Epidermal melanocyte (primary cell): Measurements from ENCODE around the gene MKI67.

Experiments used
- DNase-seq: peaks from one replicate; pipeline ENCODE4 v3.0.0; 2011; ENCODE audit warnings: low spot score; ENCODE audit not compliant: insufficient read length

MKI67 gene

GRCh38 chr10:128066870-128067382 is 59.3 kb downstream of the MKI67 start:
- DNase-seq = no peak

GRCh38 chr10:128065881-128066534 is 60.2 kb downstream of the MKI67 start:
- no peak for DNase-seq

GRCh38 chr10:128064970-128065580 is 61.1 kb downstream of the MKI67 start:
- no peak for DNase-seq

GRCh38 chr10:128064108-128064969 is 61.9 kb downstream of the MKI67 start:
- DNase-seq = no peak

GRCh38 chr10:128063736-128064107 is 62.5 kb downstream of the MKI67 start:
- no peak for DNase-seq

- no peak for DNase-seq
These were observed 63.2 kb downstream of the MKI67 start for GRCh38 chr10:128062881-128063563.

GRCh38 chr10:128062331-128062880 is 63.8 kb downstream of the MKI67 start:
- no peak for DNase-seq

GRCh38 chr10:128061306-128062300 is 64.6 kb downstream of the MKI67 start:
- no peak for DNase-seq

- no peak for DNase-seq
These were observed 65.6 kb downstream of the MKI67 start for GRCh38 chr10:128060341-128061250.

GRCh38 chr10:128059982-128060293 is 66.3 kb downstream of the MKI67 start:
- no peak for DNase-seq

GRCh38 chr10:128059266-128059981 is 66.8 kb downstream of the MKI67 start:
- DNase-seq = no peak

GRCh38 chr10:128058750-128059134 is 67.5 kb downstream of the MKI67 start:
- DNase-seq = no peak

- no peak for DNase-seq
These were observed 68.0 kb downstream of the MKI67 start for GRCh38 chr10:128058106-128058749.

- DNase-seq = no peak
These were observed 69.7 kb downstream of the MKI67 start for GRCh38 chr10:128056303-128057050.

GRCh38 chr10:128055061-128055868 is 71.0 kb downstream of the MKI67 start:
- DNase-seq = no peak

- no peak for DNase-seq
These were observed 71.9 kb downstream of the MKI67 start for GRCh38 chr10:128054163-128054970.
